Ectodermal cell (in vitro differentiated cells): ENCODE measurements around the gene CNTNAP5.

Source experiments
- H3K27ac ChIP-seq: 2 replicates; pipeline ENCODE4 v1.7.0; 2013; ENCODE audit warnings: mild to moderate bottlenecking, low read depth, low read length; ENCODE audit not compliant: insufficient read depth, poor library complexity, severe bottlenecking
- H3K27me3 ChIP-seq: 2 replicates; pipeline ENCODE4 v1.7.0; 2013; ENCODE audit warnings: mild to moderate bottlenecking, low read length; ENCODE audit not compliant: insufficient read depth, control insufficient read depth, poor library complexity, severe bottlenecking
- H3K36me3 ChIP-seq: one replicate; pipeline ENCODE4 v1.7.0; 2013; ENCODE audit warnings: low read length; ENCODE audit not compliant: control insufficient read depth, insufficient read depth
- H3K4me1 ChIP-seq: one replicate; pipeline ENCODE4 v1.7.0; 2013; ENCODE audit warnings: low read length; ENCODE audit not compliant: control insufficient read depth, insufficient read depth
- H3K4me3 ChIP-seq: 2 replicates; pipeline ENCODE4 v1.7.0; 2013; ENCODE audit warnings: low read depth, low read length, control low read depth; ENCODE audit not compliant: insufficient read depth
- H3K9me3 ChIP-seq: 2 replicates; pipeline ENCODE4 v1.7.0; 2013; ENCODE audit warnings: mild to moderate bottlenecking, low read length, moderate library complexity; ENCODE audit not compliant: control insufficient read depth
- WGBS, 2 experiments: methylation state at CpG; one replicate each; pipeline ENCODE4 v1.1.7; 2013; ENCODE audit warnings: missing lambda C conversion rate in 2 of 2; 5-methylcytosine and 5-hydroxymethylcytosine counted together

Gene CNTNAP5

DNA sequence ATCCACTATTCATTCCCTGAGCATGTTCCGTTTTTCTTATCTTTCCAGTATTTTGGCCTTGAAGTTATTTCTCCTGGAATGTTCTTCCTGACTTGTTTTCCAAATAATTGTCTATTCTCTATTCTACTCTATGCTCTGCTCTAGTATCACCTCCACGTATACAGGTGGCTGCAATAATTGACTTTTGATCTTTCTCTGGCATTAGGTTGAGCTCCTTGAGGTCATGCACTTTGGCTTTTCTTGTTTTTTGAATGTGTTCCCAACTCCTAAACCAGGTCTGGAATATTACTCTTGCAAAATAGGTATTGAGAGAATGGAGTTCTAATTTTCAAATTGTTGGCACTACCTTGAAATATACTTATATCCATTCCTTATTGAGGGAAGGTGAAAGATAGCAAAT, 550.4 kb downstream of the CNTNAP5 start:
- H3K9me3 ChIP-seq, result no peaks in the 10 kb centered on the region
- no peaks in the 10 kb centered on the region for H3K27me3 ChIP-seq
- no peak overlapping the region for H3K27ac ChIP-seq
- no peaks in the 10 kb centered on the region for H3K36me3 ChIP-seq
- 86 to 95% methylated on average over 2 of the region's 2 CpGs for WGBS, 2 experiments
- no peak overlapping the region for H3K4me3 ChIP-seq
- no peaks in the 10 kb centered on the region for H3K4me1 ChIP-seq

DNA sequence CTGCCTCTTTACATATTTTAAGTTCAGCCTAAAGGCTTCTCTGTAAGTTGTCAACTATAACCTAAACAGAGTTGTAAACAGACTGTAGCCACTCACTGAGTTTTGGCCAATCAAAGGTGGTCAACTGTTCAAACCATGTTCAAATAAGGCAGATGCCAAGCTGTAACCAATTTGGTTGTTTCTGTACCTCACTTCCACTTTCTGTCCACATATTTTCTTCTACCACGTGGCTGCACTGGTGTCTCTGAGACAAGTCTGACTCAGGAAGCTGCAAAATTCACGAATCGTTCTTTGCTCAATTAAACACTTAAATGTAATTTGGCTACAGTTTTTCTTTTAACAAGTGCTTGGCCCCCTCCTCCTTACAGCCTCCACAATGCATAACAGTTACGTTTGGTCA, 555.2 kb downstream of the CNTNAP5 start:
- Histone ChIP-seq H3K27ac (no peak overlapping the region), H3K4me1 (no peaks in the 10 kb centered on the region), H3K9me3 (no peaks in the 10 kb centered on the region), H3K36me3 (no peaks in the 10 kb centered on the region), H3K27me3 (no peaks in the 10 kb centered on the region), H3K4me3 (no peak overlapping the region)
- 92 to 93% methylated on average over 4 of the region's 4 CpGs for WGBS, 2 experiments

DNA sequence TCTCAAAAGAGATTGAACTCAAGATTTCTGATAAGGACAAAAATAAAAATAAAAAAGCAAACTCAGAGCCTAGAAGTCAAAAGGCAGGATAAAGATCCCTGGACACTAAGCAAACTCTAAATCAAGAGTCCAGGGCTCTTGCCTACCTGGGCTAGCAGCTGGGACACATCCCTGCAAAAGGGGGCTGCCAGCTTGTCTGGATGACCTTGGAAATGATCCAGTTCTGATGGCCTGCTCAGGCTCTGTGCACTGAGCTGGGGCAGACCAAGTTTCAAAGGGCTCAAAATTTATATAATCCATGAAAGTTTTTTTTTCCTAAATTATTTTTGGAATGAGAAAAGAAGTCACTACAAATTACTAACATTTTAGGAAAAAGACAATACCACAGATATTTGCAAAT, 557.3 kb downstream of the CNTNAP5 start:
- Histone ChIP-seq H3K36me3 (no peaks in the 10 kb centered on the region), H3K9me3 (no peaks in the 10 kb centered on the region), H3K4me3 (no peak overlapping the region), H3K4me1 (no peaks in the 10 kb centered on the region), H3K27ac (no peak overlapping the region), H3K27me3 (no peaks in the 10 kb centered on the region)

DNA sequence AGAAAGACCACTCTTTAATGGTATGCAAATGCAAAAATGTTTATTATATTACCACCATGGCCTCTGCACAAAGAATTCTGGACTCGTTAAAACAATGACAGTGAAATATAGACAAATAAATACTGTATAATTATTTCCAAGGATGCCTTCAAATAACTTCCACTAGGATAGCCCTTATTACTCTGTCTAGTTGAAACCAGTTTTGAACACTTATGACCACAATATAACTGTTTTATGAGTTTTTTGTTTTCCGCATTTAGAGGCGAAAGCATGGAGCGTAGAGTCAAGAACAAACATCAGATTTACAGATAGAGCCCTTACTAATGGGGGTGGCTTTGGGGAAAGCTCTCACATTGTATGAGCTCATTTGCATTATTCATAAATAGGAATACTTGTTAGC, 559.5 kb downstream of the CNTNAP5 start:
- Histone ChIP-seq H3K27ac (no peak overlapping the region), H3K4me1 (no peaks in the 10 kb centered on the region), H3K9me3 (no peaks in the 10 kb centered on the region), H3K4me3 (no peak overlapping the region), H3K36me3 (no peaks in the 10 kb centered on the region), H3K27me3 (no peaks in the 10 kb centered on the region)
- WGBS, 2 experiments, result 100% methylated on average over 3 of the region's 4 CpGs

DNA sequence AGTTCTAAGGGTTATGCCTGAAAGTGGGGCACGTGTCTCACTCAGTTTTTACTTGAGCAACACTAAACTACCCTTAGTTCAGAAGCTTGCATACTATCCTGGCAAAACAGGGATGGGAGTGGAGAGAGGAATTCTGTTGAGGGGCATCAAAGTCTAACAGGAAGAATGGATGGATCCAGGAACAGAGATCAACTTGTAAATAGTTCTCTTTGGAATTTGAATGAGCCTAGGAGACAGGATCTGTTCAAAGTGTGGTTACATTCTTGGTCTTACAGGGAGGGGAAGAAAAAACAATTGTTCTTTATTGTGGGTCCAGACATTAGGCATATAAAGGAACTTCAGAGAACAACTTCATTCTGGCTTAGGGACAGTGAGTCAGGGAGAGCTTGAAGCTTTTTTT, 560.2 kb downstream of the CNTNAP5 start:
- no peaks in the 10 kb centered on the region for H3K4me1 ChIP-seq
- WGBS, 2 experiments, result 29% methylated on average over 1 of the region's 1 CpG; no CpG with 5 or more reads in 1 of the 2 experiments
- H3K4me3 ChIP-seq, result no peak overlapping the region

DNA sequence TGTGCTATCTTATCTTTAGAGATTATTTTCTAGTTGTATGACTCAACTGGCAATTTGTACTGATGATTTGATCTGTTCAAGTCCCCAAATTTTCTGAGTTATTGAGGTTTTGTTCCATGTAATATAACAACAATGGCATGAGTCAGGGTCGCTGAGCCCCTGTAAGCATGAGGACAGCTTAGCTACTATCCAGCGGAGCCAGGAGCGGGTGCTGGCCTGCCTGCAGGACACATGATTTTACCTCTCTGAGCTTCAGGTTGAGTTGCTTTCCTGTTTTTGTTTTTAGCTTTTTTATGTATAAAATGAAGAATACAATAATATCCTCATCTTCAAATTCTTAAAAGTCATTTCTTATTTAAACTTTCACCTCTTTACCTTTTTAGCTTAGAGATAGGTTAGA, 561.1 kb downstream of the CNTNAP5 start:
- Histone ChIP-seq H3K4me1 (no peaks in the 10 kb centered on the region), H3K4me3 (no peak overlapping the region), H3K27me3 (no peaks in the 10 kb centered on the region), H3K27ac (no peak overlapping the region), H3K9me3 (no peaks in the 10 kb centered on the region), H3K36me3 (no peaks in the 10 kb centered on the region)
- 94 to 95% methylated on average over 3 of the region's 3 CpGs for WGBS, 2 experiments

More for the DNA sequence above, 560.2 kb downstream of the CNTNAP5 start:
- H3K27me3 ChIP-seq, result no peaks in the 10 kb centered on the region
- no peaks in the 10 kb centered on the region for H3K36me3 ChIP-seq
- H3K9me3 ChIP-seq, result no peaks in the 10 kb centered on the region
- no peak overlapping the region for H3K27ac ChIP-seq

DNA sequence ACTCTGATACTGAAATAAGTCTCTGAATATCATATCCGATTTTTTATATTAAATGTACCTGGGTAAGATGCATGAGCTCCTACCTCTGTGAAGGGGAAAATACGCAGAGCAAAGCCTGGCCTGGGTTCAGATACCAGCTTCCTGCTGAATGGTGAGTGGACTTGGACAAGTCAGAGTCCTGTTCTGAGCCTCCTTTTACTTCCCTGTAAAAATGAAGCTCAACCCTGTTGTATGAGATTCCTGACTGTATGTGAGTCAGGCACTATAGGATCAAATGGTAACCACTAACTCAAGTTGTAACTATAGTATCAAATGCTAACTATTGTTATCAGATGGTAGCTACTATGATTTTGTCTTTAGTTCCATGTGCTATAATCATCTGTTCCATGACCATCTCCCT, 561.7 kb downstream of the CNTNAP5 start:
- Histone ChIP-seq H3K36me3 (no peaks in the 10 kb centered on the region), H3K27ac (no peak overlapping the region), H3K4me3 (no peak overlapping the region), H3K27me3 (no peaks in the 10 kb centered on the region), H3K4me1 (no peaks in the 10 kb centered on the region), H3K9me3 (no peaks in the 10 kb centered on the region)
- WGBS, 2 experiments, result 96 to 99% methylated on average over 2 of the region's 2 CpGs

DNA sequence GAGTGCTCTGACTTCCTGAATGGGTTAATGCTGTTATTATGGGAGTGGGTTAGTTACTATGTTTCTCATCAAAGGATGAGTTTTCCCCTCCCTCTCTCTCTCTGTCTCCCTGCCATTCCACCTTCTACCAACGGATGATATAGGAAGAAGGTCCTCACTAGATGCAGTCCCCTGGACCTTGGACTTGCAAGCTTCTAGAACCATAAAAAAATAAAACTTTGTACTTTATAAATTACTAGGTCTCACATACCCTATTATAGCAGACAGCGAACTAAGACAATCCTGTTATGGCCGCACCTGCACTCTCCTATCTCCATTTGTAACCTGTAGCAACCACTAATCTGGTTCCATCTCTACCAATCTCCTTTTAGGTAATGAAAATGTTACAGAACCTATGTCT, 564.9 kb downstream of the CNTNAP5 start:
- no peaks in the 10 kb centered on the region for H3K4me1 ChIP-seq
- WGBS, 2 experiments, result 88 to 99% methylated on average over 3 of the region's 3 CpGs
- no peak overlapping the region for H3K27ac ChIP-seq
- no peak overlapping the region for H3K4me3 ChIP-seq
- H3K9me3 ChIP-seq, result no peaks in the 10 kb centered on the region
- no peaks in the 10 kb centered on the region for H3K36me3 ChIP-seq
- H3K27me3 ChIP-seq, result no peaks in the 10 kb centered on the region

DNA sequence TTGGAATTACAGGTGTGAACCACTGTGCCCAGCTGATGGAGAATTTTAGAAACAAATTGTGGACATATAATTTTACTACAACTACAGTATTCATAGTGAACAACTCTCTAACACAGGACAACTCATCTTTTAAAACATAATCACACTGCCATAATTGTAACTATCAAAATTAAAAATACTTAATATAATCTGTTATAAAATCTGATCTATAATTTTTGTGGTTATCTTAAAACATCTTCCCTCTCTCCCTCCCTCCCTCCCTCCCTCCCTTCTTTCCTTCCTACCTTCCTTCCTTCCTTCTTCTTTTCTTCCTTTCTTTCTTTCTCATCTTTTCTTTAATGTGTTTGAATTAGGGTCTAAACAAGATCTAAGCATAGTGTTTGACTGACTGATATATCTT, 577.7 kb downstream of the CNTNAP5 start:
- Histone ChIP-seq H3K4me1 (no peaks in the 10 kb centered on the region), H3K4me3 (no peak overlapping the region), H3K27me3 (no peaks in the 10 kb centered on the region), H3K9me3 (no peaks in the 10 kb centered on the region), H3K27ac (no peak overlapping the region), H3K36me3 (no peaks in the 10 kb centered on the region)

DNA sequence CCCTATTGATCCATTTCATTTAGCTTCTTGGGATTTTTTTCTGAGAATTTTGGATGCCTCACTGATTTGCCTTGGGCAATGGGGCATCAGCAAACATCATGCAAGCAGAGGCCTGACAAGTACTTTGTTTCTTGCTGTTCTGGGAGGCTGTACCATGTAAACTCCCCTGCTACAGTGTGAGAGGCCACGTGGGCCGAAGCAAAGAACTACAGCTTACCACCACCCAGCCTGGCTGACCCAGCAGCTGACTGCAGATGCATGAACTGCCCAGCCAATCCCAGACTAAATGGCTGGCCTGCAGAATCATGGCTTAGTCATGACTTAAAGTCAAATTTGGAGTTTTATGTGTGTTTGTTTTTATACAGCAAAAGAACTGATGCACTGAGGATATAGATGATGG, 579.9 kb downstream of the CNTNAP5 start:
- no peaks in the 10 kb centered on the region for H3K27me3 ChIP-seq
- no peaks in the 10 kb centered on the region for H3K4me1 ChIP-seq
- H3K27ac ChIP-seq, result no peak overlapping the region
- WGBS, 2 experiments, result 85 to 90% methylated on average over 2 of the region's 2 CpGs
- H3K36me3 ChIP-seq, result no peaks in the 10 kb centered on the region
- H3K9me3 ChIP-seq, result no peaks in the 10 kb centered on the region
- no peak overlapping the region for H3K4me3 ChIP-seq

DNA sequence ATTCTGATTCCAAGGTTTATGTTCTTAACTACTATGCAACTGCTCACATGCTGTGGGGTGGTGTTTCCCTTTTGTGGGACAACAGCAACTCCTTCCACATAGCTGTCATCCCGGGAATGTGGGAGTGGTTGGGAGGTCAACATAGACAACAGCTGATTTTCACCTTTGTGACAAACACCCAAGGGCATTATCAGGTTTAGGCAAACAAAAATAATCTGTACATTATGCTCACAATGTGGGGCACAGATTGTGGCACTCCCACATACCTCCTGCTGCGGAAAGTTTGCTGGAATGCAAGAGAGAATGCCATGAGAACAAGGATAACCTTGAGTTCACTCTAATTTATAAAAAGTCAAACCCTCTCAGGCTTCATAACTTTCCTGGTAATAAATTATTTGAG, 582.6 kb downstream of the CNTNAP5 start:
- Histone ChIP-seq H3K27me3 (no peaks in the 10 kb centered on the region), H3K4me3 (no peak overlapping the region), H3K27ac (no peak overlapping the region), H3K36me3 (no peaks in the 10 kb centered on the region), H3K4me1 (peaks cover 6% of the 10 kb centered on the region), H3K9me3 (no peaks in the 10 kb centered on the region)
- 89 to 93% methylated on average over 2 of the region's 2 CpGs for WGBS, 2 experiments
